A549 (cell line): ENCODE measurements around the gene LHFPL2. TPM values are rescaled to one million over a fixed set of nuclear protein-coding genes. Genes with fewer than 3 reads are reported as not detected.

Source experiments
- ATAC-seq, 2 experiments: fragments of 200-7000 bp in 1 of 2; fragments of >200 bp in 1 of 2; cut with Nextera tagmentation in 1 of 2; cut with Tn5 transposase in 1 of 2; 3 replicates each; pipeline versions ENCODE4 v1.8.0 to v1.9.1; 2018 to 2020; ENCODE audit warnings: mild to moderate bottlenecking in 1 of 2, moderate library complexity in 1 of 2
- CTCF ChIA-PET: fragments of 300-600 bp; sonication (Branson Sonifier 250); formaldehyde crosslinking; extraction: SDS; loops from one replicate; lab custom pipeline; 2021; ENCODE audit warnings: antibody characterized with exemption, inconsistent platforms; lab: Yijun Ruan, JAX
- POLR2A ChIA-PET: fragments of 350-600 bp; formaldehyde crosslinking; extraction: SDS; loops from one replicate; lab custom pipeline; 2021; ENCODE audit warnings: antibody characterized with exemption, inconsistent platforms; lab: Yijun Ruan, JAX
- DNase-seq, 2 experiments: peaks; one replicate each; pipeline versions ENCODE4 v3.0.0 to v3.0.0-alpha.2; 2011 to 2016; ENCODE audit warnings: low read depth in 1 of 2, low spot score in 1 of 2
- FAIRE-seq: peaks from 2 replicates; lab custom pipeline; 2011; peaks lifted over from hg19 to GRCh38; lab: Jason Lieb, UNC
- H3K27ac ChIP-seq, 2 experiments: fragments of >200 bp; sonication (Bioruptor Twin); formaldehyde crosslinking; 3 replicates each; pipeline ENCODE4 v1.5.1; 2016 to 2017
- H3K4me1 ChIP-seq: fragments of >200 bp; sonication (Bioruptor Twin); formaldehyde crosslinking; 3 replicates; pipeline ENCODE4 v1.6.1; 2016
- H3K4me2 ChIP-seq: fragments of >200 bp; sonication (Bioruptor Twin); formaldehyde crosslinking; 3 replicates; pipeline ENCODE4 v1.6.1; 2016
- H3K4me3 ChIP-seq: fragments of >200 bp; sonication (Bioruptor Twin); formaldehyde crosslinking; 3 replicates; pipeline ENCODE4 v1.5.1; 2016
- H3K9me3 ChIP-seq: fragments of >200 bp; sonication (Bioruptor Twin); formaldehyde crosslinking; 3 replicates; pipeline ENCODE4 v1.6.1; 2016
- BHLHE40 ChIP-seq: IDR thresholded peaks from 2 replicates; pipeline ENCODE4 v1.6.1; 2012; ENCODE audit warnings: low read depth, low read length, inconsistent platforms
- CBX8 ChIP-seq: fragments of 200-600 bp; sonication (generic); IDR thresholded peaks from 2 replicates; pipeline ENCODE4 v1.6.1; 2016
- CEBPB ChIP-seq, 2 experiments: fragments of >200 bp in 1 of 2; sonication (Bioruptor Twin) in 1 of 2; formaldehyde crosslinking in 1 of 2; IDR thresholded peaks; 2 replicates each; pipeline ENCODE4 v1.6.1; 2012 to 2016
- CHD2 ChIP-seq: fragments of 150-350 bp; IDR thresholded peaks from 2 replicates; pipeline ENCODE4 v1.6.1; 2014; ENCODE audit warnings: low read length; ENCODE audit not compliant: partially characterized antibody
- CHD4 ChIP-seq: fragments of 200-600 bp; sonication (generic); IDR thresholded peaks from 2 replicates; pipeline ENCODE4 v1.6.1; 2016; ENCODE audit warnings: antibody characterized with exemption, mild to moderate bottlenecking, borderline replicate concordance
- E2F6 ChIP-seq: IDR thresholded peaks from 2 replicates; pipeline ENCODE4 v1.6.1; 2012; ENCODE audit warnings: low read depth, borderline replicate concordance
- EHMT2 ChIP-seq: fragments of 200-600 bp; sonication (generic); IDR thresholded peaks from 2 replicates; pipeline ENCODE4 v1.6.1; 2016; ENCODE audit warnings: antibody characterized with exemption, low read depth, mild to moderate bottlenecking, moderate library complexity
- EP300 ChIP-seq, 2 experiments: fragments of >200 bp; sonication (Bioruptor Twin); formaldehyde crosslinking; IDR thresholded peaks; 2 replicates in 1 of 2; 3 replicates in 1 of 2; pipeline ENCODE4 v1.6.1; 2016 to 2017
- ESRRA ChIP-seq: fragments of 150-350 bp; IDR thresholded peaks from 2 replicates; pipeline ENCODE4 v1.6.1; 2014; ENCODE audit warnings: mild to moderate bottlenecking, low read length, borderline replicate concordance
- FOXS1 ChIP-seq: fragments of 250-450 bp; sonication (Bioruptor Pico); IDR thresholded peaks from 2 replicates; pipeline ENCODE4 v1.5.0; 2020; ENCODE audit warnings: mild to moderate bottlenecking, moderate library complexity
- HDAC2 ChIP-seq: fragments of 200-600 bp; sonication (generic); IDR thresholded peaks from 2 replicates; pipeline ENCODE4 v1.6.1; 2016
- HEYL ChIP-seq: fragments of 250-450 bp; sonication (Bioruptor Pico); IDR thresholded peaks from 2 replicates; pipeline ENCODE4 v1.8.0; 2021; ENCODE audit warnings: mild to moderate bottlenecking, moderate library complexity
- HOXA7 ChIP-seq: fragments of 250-450 bp; sonication (Bioruptor Pico); IDR thresholded peaks from 2 replicates; pipeline ENCODE4 v1.5.0; 2020; ENCODE audit warnings: mild to moderate bottlenecking, moderate library complexity
- HOXB13 ChIP-seq: fragments of 250-450 bp; sonication (Bioruptor Pico); IDR thresholded peaks from 2 replicates; pipeline ENCODE4 v1.5.0; 2020; ENCODE audit warnings: low read depth, mild to moderate bottlenecking, moderate library complexity
- HOXB5 ChIP-seq: fragments of 250-450 bp; sonication (Bioruptor Pico); IDR thresholded peaks from 2 replicates; pipeline ENCODE4 v1.5.0; 2020; ENCODE audit warnings: mild to moderate bottlenecking, moderate library complexity
- JUN ChIP-seq, 2 experiments: fragments of >200 bp; sonication (Bioruptor Twin); formaldehyde crosslinking; IDR thresholded peaks; 2 replicates in 1 of 2; 3 replicates in 1 of 2; pipeline ENCODE4 v1.6.1; 2016 to 2017
- JUNB ChIP-seq: fragments of >200 bp; sonication (Bioruptor Twin); formaldehyde crosslinking; IDR thresholded peaks from 2 replicates; pipeline ENCODE4 v1.6.1; 2016
- KDM5A ChIP-seq: fragments of 200-600 bp; sonication (generic); IDR thresholded peaks from 2 replicates; pipeline ENCODE4 v1.6.1; 2016; ENCODE audit warnings: antibody characterized with exemption, mild to moderate bottlenecking
- MAFK ChIP-seq: fragments of 450-650 bp; IDR thresholded peaks from 2 replicates; pipeline ENCODE4 v1.6.1; 2014; ENCODE audit not compliant: partially characterized antibody
- MAZ ChIP-seq: fragments of 150-350 bp; IDR thresholded peaks from 2 replicates; pipeline ENCODE4 v1.6.1; 2014; ENCODE audit warnings: antibody characterized with exemption, low read depth, low read length, borderline replicate concordance
- NPAS2 ChIP-seq: fragments of 250-450 bp; sonication (Bioruptor Pico); IDR thresholded peaks from 2 replicates; pipeline ENCODE4 v1.8.0; 2022; ENCODE audit warnings: mild to moderate bottlenecking, moderate library complexity, borderline replicate concordance
- NR3C1 ChIP-seq: fragments of >200 bp; sonication (Bioruptor Twin); formaldehyde crosslinking; IDR thresholded peaks from 3 replicates; pipeline ENCODE4 v1.6.1; 2017
- PBX3 ChIP-seq: IDR thresholded peaks from 2 replicates; pipeline ENCODE4 v1.6.1; 2012
- PHF8 ChIP-seq: fragments of 200-600 bp; sonication (generic); IDR thresholded peaks from 2 replicates; pipeline ENCODE4 v1.6.1; 2016; ENCODE audit warnings: low read depth, mild to moderate bottlenecking, antibody characterized with exemption, moderate library complexity, borderline replicate concordance
- POLR2A ChIP-seq: IDR thresholded peaks from 2 replicates; pipeline ENCODE4 v1.6.1; 2012; ENCODE audit warnings: mild to moderate bottlenecking, low read length
- POLR2AphosphoS2 ChIP-seq: conservative IDR thresholded peaks from 2 replicates; pipeline ENCODE4 v1.6.1; 2012; ENCODE audit warnings: low read length, improper control_type of control experiment, inconsistent platforms
- RAD21 ChIP-seq, 2 experiments: fragments of >200 bp in 1 of 2; sonication (Bioruptor Twin) in 1 of 2; formaldehyde crosslinking in 1 of 2; IDR thresholded peaks in 1 of 2; conservative IDR thresholded peaks in 1 of 2; 2 replicates in 1 of 2; 3 replicates in 1 of 2; pipeline ENCODE4 v1.6.1; 2012 to 2018; ENCODE audit warnings: inconsistent platforms in 1 of 2
- RFX5 ChIP-seq: fragments of 450-650 bp; IDR thresholded peaks from 2 replicates; pipeline ENCODE4 v1.7.1; 2014; ENCODE audit warnings: antibody characterized with exemption, mild to moderate bottlenecking, moderate library complexity
- RNF2 ChIP-seq: fragments of 200-600 bp; sonication (generic); IDR thresholded peaks from 2 replicates; pipeline ENCODE4 v1.6.1; 2016; ENCODE audit warnings: low read depth, mild to moderate bottlenecking, antibody characterized with exemption, moderate library complexity, borderline replicate concordance
- SMC3 ChIP-seq: fragments of >200 bp; sonication (Bioruptor Twin); formaldehyde crosslinking; IDR thresholded peaks from 3 replicates; pipeline ENCODE4 v1.6.1; 2018; ENCODE audit warnings: inconsistent platforms
- SREBF2 ChIP-seq: fragments of 450-650 bp; IDR thresholded peaks from 2 replicates; pipeline ENCODE4 v1.6.1; 2014; ENCODE audit warnings: mild to moderate bottlenecking, moderate library complexity
- TP53 ChIP-seq: fragments of 250-450 bp; sonication (Bioruptor Pico); IDR thresholded peaks from 2 replicates; pipeline ENCODE4 v1.5.0; 2021; ENCODE audit warnings: mild to moderate bottlenecking, moderate library complexity
- ZC3H11A ChIP-seq: fragments of 450-650 bp; IDR thresholded peaks from 2 replicates; pipeline ENCODE4 v1.6.1; 2014; ENCODE audit warnings: antibody characterized with exemption, mild to moderate bottlenecking
- ZNF302 ChIP-seq: fragments of 250-450 bp; sonication (Bioruptor Pico); IDR thresholded peaks from 2 replicates; pipeline ENCODE4 v1.9.0; 2021; ENCODE audit warnings: inconsistent platforms, mild to moderate bottlenecking, moderate library complexity
- WGBS: methylation state at CpG from one replicate; pipeline ENCODE4 v1.1.6; 2017; ENCODE audit errors: missing lambda C conversion rate; 5-methylcytosine and 5-hydroxymethylcytosine counted together
- polyA plus RNA-seq, 4 experiments: library from polyadenylated mRNA; depleted of rRNA in 3 of 4; stranded (reverse); fragments of >200 nt; fragmentation: RNase III in 1 of 4; extraction: RNeasy Plus Mini Kit Qiagen cat#74134 plus additional on column Dnase treatment in 1 of 4; gene quantifications; 2 replicates in 3 of 4; 3 replicates in 1 of 4; pipeline ENCODE4 v1.2.3, GENCODE V29; 2011 to 2017
- TF ChIP-seq, protein P1 (sequence below): IDR thresholded peaks from 2 replicates; pipeline ENCODE4 v1.6.1; 2012
- TF ChIP-seq, protein P2 (sequence below): fragments of 250-450 bp; sonication (Bioruptor Pico); IDR thresholded peaks from 2 replicates; pipeline ENCODE4 v1.5.0; 2021; ENCODE audit warnings: mild to moderate bottlenecking, moderate library complexity, borderline replicate concordance
- TF ChIP-seq, protein P3 (sequence below): fragments of 450-650 bp; IDR thresholded peaks from 2 replicates; pipeline ENCODE4 v1.6.1; 2014; ENCODE audit warnings: antibody characterized with exemption

LHFPL2 gene
- polyA plus RNA-seq, 2 of the 4 experiments (the other 2 are of a cell fraction): 24.9 to 41.7 TPM

DNA sequence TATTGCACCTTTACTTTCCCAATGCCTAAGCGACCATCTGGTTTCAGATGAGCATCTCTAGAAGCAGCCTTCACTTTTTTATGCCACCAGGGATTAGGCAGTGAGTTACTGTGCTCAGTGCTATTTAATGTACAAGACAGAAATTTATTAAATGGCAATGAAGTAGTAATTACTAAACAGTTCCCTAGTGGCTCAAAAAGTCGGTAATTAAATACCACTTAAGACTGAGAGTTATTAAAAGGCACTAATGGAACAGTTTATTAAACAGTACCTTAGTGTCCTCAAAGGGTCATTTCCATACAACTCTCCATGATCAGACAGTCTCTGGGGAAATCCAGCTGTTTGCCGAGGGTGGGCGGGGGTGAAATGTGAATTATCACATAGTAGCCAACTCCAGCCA, 42.3 kb downstream of the LHFPL2 start:
- FAIRE-seq: no peak
- CTCF ChIA-PET: interaction anchor here (1.0 to 1.6 kb wide), 4 partner anchors 9 to 69 kb away, joined by 3 to 4 read pairs (median 4); no protein-coding TSS in a partner anchor

GRCh38 chr5:78605611-78606010, 43.0 kb downstream of the LHFPL2 start:
- CTCF ChIA-PET: interaction anchor here (1.5 to 1.6 kb wide), 3 partner anchors 9 to 39 kb away, joined by 4 read pairs; no protein-coding TSS in a partner anchor
- no peak for FAIRE-seq
- no peak for DNase-seq
- TF ChIP-seq HEYL (no peak), RNF2 (no peak), SREBF2 (no peak), CEBPB (IDR thresholded peaks at IDR 0.05) (0 out of 4 replicates have a peak, but pooled peaks of 1 of the 2 experiments have one; percentile 26), TP53 (CRISPR knock-in tag) (no peak), EP300 (IDR thresholded peaks at IDR 0.05) (0 out of 5 replicates have a peak, but pooled peaks of 1 of the 2 experiments have one; percentile 16), HOXA7 (CRISPR knock-in tag) (no peak), HOXB5 (CRISPR knock-in tag) (no peak), FOXS1 (no peak), BHLHE40 (no peak), ZNF302 (CRISPR knock-in tag) (no peak), ESRRA (no peak), MAFK (no peak), MAZ (no peak), RFX5 (no peak), NR3C1 (no peak), JUNB (peak; percentile 77), CHD2 (no peak), CHD4 (no peak), NPAS2 (CRISPR knock-in tag) (no peak), E2F6 (no peak), POLR2AphosphoS2 (no peak), HOXB13 (CRISPR knock-in tag) (no peak), POLR2A (no peak), ZC3H11A (no peak), KDM5A (no peak), RAD21 (conservative IDR thresholded peaks at IDR 0.05 in 1 of 2, IDR thresholded peaks at IDR 0.05 in 1 of 2) (no peak), EHMT2 (no peak), CBX8 (no peak)
- TF ChIP-seq, protein P1, sequence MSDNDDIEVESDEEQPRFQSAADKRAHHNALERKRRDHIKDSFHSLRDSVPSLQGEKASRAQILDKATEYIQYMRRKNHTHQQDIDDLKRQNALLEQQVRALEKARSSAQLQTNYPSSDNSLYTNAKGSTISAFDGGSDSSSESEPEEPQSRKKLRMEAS: 0 out of 2 replicates have a peak, but pooled peaks have one; percentile 17
- TF ChIP-seq, protein P2, sequence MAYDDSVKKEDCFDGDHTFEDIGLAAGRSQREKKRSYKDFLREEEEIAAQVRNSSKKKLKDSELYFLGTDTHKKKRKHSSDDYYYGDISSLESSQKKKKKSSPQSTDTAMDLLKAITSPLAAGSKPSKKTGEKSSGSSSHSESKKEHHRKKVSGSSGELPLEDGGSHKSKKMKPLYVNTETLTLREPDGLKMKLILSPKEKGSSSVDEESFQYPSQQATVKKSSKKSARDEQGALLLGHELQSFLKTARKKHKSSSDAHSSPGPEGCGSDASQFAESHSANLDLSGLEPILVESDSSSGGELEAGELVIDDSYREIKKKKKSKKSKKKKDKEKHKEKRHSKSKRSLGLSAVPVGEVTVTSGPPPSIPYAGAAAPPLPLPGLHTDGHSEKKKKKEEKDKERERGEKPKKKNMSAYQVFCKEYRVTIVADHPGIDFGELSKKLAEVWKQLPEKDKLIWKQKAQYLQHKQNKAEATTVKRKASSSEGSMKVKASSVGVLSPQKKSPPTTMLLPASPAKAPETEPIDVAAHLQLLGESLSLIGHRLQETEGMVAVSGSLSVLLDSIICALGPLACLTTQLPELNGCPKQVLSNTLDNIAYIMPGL (CRISPR knock-in tag): no peak
- TF ChIP-seq, protein P3, sequence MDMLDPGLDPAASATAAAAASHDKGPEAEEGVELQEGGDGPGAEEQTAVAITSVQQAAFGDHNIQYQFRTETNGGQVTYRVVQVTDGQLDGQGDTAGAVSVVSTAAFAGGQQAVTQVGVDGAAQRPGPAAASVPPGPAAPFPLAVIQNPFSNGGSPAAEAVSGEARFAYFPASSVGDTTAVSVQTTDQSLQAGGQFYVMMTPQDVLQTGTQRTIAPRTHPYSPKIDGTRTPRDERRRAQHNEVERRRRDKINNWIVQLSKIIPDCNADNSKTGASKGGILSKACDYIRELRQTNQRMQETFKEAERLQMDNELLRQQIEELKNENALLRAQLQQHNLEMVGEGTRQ: no peak

More for the DNA sequence above, 42.3 kb downstream of the LHFPL2 start:
- H3K4me3 ChIP-seq: no peak overlapping the region
- peak overlapping the region; percentile 44 for H3K4me2 ChIP-seq
- TF ChIP-seq HDAC2 (no peak), PBX3 (no peak), NR3C1 (no peak), JUN (IDR thresholded peaks at IDR 0.05) (no peak), SREBF2 (no peak), CHD4 (no peak), PHF8 (no peak), SMC3 (no peak)
- peak overlapping the region; percentile 88 to 93 for H3K27ac ChIP-seq
- DNase-seq (no peak), ATAC-seq (no peak)
- H3K4me1 ChIP-seq: peaks cover 92% of the 10 kb centered on the region
- POLR2A ChIA-PET: interaction anchor here (1.0 kb wide), 1 partner anchor 26 kb away, joined by 3 read pairs; no protein-coding TSS in a partner anchor
- no peaks in the 10 kb centered on the region for H3K9me3 ChIP-seq
- WGBS: 78% methylated on average over 4 of the region's 4 CpGs

More at GRCh38 chr5:78605611-78606010, 43.0 kb downstream of the LHFPL2 start:
- peak overlapping the region; percentile 44 for H3K4me2 ChIP-seq
- no peak for ATAC-seq
- POLR2A ChIA-PET: interaction anchor here (1.0 kb wide), 1 partner anchor 27 kb away, joined by 3 read pairs; no protein-coding TSS in a partner anchor
- H3K9me3 ChIP-seq: no peaks in the 10 kb centered on the region
- 32% methylated on average over 2 of the region's 2 CpGs for WGBS
- peaks cover 92% of the 10 kb centered on the region for H3K4me1 ChIP-seq
- no peak overlapping the region for H3K4me3 ChIP-seq
- peak overlapping the region; percentile 88 to 93 for H3K27ac ChIP-seq
